Activated gamma-delta T cell (primary cell): ENCODE results near the gene SLITRK4.

Source experiments
- DNase-seq: peaks from one replicate; lab custom pipeline; 2025; lab: John Stamatoyannopoulos, UW
- total RNA-seq, 2 donors: gene quantifications; one replicate each; lab custom pipeline; 2026; lab: John Stamatoyannopoulos, UW

The SLITRK4 gene, protein sequence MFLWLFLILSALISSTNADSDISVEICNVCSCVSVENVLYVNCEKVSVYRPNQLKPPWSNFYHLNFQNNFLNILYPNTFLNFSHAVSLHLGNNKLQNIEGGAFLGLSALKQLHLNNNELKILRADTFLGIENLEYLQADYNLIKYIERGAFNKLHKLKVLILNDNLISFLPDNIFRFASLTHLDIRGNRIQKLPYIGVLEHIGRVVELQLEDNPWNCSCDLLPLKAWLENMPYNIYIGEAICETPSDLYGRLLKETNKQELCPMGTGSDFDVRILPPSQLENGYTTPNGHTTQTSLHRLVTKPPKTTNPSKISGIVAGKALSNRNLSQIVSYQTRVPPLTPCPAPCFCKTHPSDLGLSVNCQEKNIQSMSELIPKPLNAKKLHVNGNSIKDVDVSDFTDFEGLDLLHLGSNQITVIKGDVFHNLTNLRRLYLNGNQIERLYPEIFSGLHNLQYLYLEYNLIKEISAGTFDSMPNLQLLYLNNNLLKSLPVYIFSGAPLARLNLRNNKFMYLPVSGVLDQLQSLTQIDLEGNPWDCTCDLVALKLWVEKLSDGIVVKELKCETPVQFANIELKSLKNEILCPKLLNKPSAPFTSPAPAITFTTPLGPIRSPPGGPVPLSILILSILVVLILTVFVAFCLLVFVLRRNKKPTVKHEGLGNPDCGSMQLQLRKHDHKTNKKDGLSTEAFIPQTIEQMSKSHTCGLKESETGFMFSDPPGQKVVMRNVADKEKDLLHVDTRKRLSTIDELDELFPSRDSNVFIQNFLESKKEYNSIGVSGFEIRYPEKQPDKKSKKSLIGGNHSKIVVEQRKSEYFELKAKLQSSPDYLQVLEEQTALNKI
- total RNA-seq = 0.04 to 0.10 reads per million in 2 donors

DNA sequence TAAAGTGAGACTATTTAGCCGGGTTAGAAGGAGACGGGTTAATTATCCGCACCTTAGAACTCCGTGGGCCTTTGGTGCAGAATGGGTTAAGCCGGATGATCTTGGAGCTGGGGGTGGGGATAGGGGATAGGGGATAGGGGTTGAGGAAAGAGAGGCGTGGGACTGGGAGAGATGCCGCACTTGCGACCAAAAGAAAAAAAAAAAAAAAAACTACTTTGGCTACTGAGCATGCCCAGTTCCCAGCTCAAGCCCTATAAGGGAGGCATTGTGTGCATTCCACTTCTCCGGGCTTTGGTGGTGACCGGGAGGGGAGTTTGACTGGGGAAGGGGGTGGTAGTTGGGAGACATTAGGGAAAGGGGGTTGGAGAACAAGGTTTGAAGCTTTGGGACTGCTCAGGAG lies at the start of gene SLITRK4:
TSS of gene SLITRK4 (minus strand) at position 187 of the 400 bp plus-strand sequence. CDS start 4,993 bp downstream, outside the sequence.
- DNase-seq = no peak

GRCh38 chrX:143683486-143683885 lies 47.6 kb upstream of the SLITRK4 start:
- no peak for DNase-seq

DNA sequence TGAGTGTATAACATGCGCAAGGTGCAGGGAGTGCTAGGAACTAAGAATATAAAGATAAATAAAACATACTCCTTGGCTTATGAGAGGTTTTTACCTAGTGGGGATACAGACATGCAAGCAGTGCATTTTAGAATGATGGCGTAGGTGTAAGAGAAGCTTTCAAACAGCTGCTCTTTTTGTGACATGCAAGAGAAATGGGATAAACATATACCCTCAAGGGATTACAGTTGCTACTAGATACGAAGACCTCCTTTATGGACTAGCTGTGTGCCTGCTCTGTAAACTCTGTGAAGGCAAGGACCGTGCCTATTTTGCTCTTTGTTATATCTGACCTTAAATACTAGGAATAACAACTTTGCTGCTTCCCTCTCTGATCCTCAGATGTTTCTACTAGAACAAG lies 39.0 kb upstream of the SLITRK4 start:
- DNase-seq = no peak

DNA sequence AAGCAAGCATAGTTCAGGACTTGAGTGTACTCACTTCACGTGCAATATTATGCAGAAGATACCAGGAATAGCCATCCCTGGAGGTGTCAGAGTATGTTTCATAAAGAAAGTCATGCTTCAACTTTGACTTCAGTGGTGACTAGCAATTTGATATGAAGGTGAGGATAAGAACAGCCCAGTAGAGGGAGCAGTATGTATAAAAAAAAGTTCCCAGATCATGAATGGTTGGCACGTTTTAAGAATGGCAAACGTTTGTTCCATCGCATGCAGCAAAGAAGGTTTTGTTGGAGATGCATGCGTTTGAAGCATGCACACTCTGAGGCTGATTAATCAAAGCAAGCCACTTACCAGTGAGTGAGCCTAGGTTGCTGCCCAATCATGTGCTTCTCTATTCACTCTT lies 33.5 kb upstream of the SLITRK4 start:
- DNase-seq = no peak

DNA sequence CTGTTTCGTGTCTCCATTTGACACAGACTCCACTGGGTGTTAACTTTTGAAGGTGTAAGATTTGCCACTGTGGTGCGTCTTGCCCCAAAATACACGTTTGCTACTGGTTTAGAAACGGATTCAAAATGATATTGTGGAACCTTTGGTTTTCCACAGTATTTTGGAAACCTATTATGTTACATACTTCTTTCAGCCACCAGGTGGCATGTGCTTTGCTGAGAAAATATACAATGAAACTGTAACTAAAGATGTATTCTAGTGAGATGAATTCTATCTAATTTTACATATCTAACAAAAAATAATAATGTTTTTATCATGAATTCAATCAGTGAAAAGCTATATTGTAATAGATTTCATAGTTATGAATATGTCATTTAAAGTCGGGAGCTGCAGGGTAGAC lies 28.4 kb upstream of the SLITRK4 start:
- DNase-seq = no peak

DNA sequence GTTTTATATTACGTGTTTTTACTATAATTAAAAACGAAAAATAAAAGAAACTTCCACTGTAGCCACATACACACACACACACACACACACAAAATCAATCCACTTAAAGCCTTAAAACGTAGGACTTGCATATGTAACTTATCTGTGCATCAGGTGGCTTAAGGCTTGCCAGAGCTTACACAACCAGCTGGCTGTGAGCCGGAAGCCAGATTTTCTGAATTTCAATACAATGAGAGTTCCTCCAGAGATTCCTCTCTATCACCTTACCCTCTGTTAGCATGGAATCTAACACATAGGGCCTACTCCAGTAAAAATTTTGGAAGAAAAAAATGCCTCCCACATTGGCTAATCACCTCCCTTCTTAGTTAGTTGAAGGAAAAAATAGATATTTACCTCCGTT lies 27.9 kb upstream of the SLITRK4 start:
- no peak for DNase-seq

GRCh38 chrX:143661286-143661685 lies 25.4 kb upstream of the SLITRK4 start:
- DNase-seq = no peak

GRCh38 chrX:143648705-143649104 lies 12.8 kb upstream of the SLITRK4 start:
- DNase-seq = no peak

- no peak for DNase-seq
These were observed 6.5 kb upstream of the SLITRK4 start for GRCh38 chrX:143642426-143642825.

DNA sequence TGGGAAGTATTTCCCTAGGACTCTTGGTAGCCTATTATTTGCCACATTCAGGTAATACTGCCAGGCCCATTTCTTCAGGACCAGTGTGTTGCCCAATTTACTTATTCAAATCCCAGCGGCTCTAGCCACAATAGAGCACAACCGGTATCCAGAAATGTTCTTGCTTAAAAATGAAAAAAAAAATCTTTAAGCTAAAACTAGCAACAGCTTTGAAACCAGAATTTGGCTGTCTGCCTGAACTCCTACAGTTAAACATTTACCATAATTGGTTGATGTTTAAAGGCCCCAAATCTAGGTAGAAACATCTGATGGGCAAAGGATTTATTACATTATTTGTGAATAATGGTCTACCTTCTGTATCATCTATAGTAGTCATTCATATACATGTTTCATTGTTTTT lies 930 bp upstream of the SLITRK4 start:
- DNase-seq = no peak

GRCh38 chrX:143634663-143635455 lies 1.0 kb downstream of the SLITRK4 start:
- DNase-seq = no peak

DNA sequence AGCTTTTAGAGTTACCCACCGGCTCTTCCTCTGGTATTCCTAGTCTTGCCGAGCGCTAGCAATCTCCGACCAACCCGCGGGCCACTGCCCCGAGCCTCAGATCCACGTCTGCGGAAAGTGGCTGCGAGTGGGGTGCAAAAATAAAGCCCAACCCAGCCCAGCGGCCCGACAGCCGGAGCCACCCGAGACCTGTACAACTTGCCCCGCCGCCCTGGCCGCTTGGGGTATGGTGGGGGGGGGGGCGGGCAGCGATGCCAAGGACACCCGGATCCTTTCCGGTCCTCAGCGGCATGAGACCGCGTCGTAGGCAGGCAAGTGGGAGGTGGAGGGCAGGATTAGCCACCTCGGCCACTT lies 1.6 kb downstream of the SLITRK4 start:
- no peak for DNase-seq

- DNase-seq = no peak
These were observed 2.2 kb downstream of the SLITRK4 start for GRCh38 chrX:143633461-143634308.

DNA sequence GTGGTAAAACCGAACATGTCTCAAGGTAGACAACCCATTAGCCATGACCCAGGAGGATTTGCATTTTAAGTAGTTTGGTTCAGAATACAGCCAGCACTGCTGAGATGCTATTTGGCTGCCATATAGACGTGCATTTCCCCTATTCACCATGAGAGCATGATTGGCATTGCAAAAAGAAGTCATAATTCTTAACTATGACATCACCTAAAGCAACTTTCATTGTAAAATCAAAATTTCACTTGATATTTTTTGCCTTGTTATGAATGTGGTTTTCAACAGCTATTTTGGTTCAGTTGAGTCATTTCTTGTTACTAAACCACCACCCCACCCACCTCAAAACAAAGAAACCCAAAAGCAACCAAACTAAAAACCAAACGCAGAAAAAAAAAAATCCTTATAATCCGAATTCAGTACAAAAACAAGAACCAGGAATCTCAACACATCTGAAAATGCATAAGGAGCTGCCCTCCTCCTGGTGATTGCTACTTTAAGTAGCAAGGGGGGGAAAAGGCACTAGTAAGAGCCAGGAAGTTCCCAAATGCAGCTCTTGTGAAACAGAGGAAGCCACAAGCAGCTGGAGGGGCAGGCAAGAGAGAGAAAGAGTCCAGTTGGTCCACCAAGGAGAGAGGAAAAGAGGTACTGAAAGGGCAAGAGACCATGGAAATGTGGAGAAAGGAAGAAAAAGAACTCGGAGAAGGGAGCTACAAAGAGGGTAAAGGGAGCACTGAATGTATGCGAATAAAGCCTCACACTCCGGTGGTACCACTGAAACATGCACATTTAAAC lies 3.1 kb downstream of the SLITRK4 start:
- no peak for DNase-seq

- DNase-seq = no peak
These were observed 12.2 kb downstream of the SLITRK4 start for GRCh38 chrX:143623657-143624056.

- DNase-seq = no peak
These were observed 14.6 kb downstream of the SLITRK4 start for GRCh38 chrX:143621276-143621675.

DNA sequence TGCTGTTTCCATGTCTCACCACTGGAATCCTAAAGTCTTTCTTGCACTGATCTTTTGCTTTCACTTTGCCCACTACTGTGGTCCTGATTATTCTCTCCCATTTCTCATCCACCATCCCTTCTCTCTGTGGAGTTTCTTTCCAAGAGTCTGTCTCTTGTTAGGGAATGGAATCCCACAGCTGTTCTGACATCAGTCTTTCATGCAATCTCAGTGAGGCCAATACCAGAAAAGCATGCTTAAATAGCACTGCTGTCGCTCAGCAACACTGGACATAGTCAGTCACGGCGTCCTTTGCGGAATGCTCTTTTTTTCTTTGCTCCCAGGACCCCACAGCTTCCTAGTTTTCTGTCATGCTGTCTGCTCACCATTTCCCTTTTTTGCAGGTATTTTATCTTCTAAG lies 20.1 kb downstream of the SLITRK4 start:
- no peak for DNase-seq

DNA sequence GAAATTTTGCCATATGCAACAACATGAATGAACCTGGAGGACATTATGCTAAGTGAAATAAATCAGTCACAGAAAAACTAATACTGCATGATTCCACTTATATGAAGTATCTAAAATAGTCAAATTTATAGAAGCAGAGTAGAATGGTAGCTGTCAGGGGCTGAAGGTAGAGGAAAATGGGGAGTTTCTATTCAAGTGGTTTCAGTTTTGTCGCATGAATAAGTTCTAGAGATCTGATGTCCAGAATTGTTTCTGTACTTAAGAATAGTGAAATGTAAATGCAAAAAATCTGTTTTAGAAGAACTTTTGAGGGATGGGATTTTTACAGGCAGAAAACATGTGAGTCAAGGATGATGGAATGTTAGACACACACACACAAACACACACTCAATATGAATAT lies 34.1 kb downstream of the SLITRK4 start:
- DNase-seq = no peak

GRCh38 chrX:143581240-143581639 lies 54.7 kb downstream of the SLITRK4 start:
- DNase-seq = no peak

DNA sequence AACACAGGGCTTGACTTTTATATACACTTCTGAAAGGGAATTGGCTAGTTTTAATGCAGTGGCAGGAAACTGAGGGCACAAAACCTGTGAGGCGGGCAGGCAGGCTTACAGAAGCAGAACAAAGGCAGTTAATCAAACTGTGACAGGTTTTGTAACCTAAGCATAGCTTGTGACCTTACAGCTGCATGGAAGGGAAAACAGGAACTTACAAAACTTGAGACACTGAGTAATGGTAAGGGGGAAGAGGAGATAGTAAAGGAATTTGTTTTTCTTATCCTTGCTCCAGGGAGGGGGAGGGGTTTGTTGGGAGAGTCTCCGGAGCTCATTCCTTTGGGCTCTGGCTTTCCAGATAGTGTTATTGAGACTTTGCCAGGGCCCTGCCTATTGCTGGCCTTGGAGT lies 55.6 kb downstream of the SLITRK4 start:
- no peak for DNase-seq
